ENCODE data around the gene ATXN1. TPM values are rescaled to one million over a fixed set of nuclear protein-coding genes. Genes with fewer than 3 reads are reported as not detected.

Gene ATXN1
- total RNA-seq, 2 experiments from 2014 or later = 34.1 to 36.7 TPM

GRCh38 chr6:16345449-16346330 is 415.6 kb downstream of the ATXN1 start:
- no peaks in the 10 kb centered on the region for H3K9me3 Mint-ChIP-seq
- intact Hi-C loops (cut with micrococcal nuclease) = no loop called here

GRCh38 chr6:16344756-16345155 is 416.5 kb downstream of the ATXN1 start:
- ChIA-PET POLR2A (no interaction called here), CTCF (interaction anchor here (1.4 kb wide), 1 partner anchor 13 kb away, joined by 4 read pairs; no protein-coding TSS in a partner anchor)
- Mint-ChIP-seq H3K4me1 (ENCODE audit: low read depth) (peaks cover 15% of the 10 kb centered on the region), H3K4me3 (no peak overlapping the region), H3K9me3 (no peaks in the 10 kb centered on the region), H3K27ac (no peak overlapping the region), H3K27me3 (no peaks in the 10 kb centered on the region), H3K36me3 (peaks cover 4% of the 10 kb centered on the region)
- no peak for DNase-seq
- intact Hi-C loops (cut with micrococcal nuclease) = no loop called here

More at GRCh38 chr6:16345449-16346330, 415.6 kb downstream of the ATXN1 start:
- no peak overlapping the region for H3K27ac Mint-ChIP-seq
- DNase-seq = no peak
- peaks cover 15% of the 10 kb centered on the region for H3K4me1 Mint-ChIP-seq (ENCODE audit: low read depth)
- H3K27me3 Mint-ChIP-seq = no peaks in the 10 kb centered on the region
- ChIA-PET CTCF (interaction anchor here (1.4 kb wide), 1 partner anchor 14 kb away, joined by 4 read pairs; no protein-coding TSS in a partner anchor), POLR2A (no interaction called here)
- H3K4me3 Mint-ChIP-seq = no peak overlapping the region
- peaks cover 4% of the 10 kb centered on the region for H3K36me3 Mint-ChIP-seq

GRCh38 chr6:16343593-16343992 is 417.7 kb downstream of the ATXN1 start:
- intact Hi-C loops (cut with micrococcal nuclease) = no loop called here
- CTCF ChIA-PET = interaction anchor here (1.1 kb wide), 1 partner anchor 12 kb away, joined by 5 read pairs; no protein-coding TSS in a partner anchor
- no peak overlapping the region for H3K27ac Mint-ChIP-seq
- peaks cover 15% of the 10 kb centered on the region for H3K4me1 Mint-ChIP-seq (ENCODE audit: low read depth)
- H3K9me3 Mint-ChIP-seq = no peaks in the 10 kb centered on the region
- H3K36me3 Mint-ChIP-seq = peaks cover 4% of the 10 kb centered on the region
- H3K4me3 Mint-ChIP-seq = no peak overlapping the region
- no peaks in the 10 kb centered on the region for H3K27me3 Mint-ChIP-seq
- POLR2A ChIA-PET = no interaction called here
- DNase-seq = no peak

GRCh38 chr6:16339265-16339587 is 422.0 kb downstream of the ATXN1 start:
- DNase-seq = no peak
- no peak overlapping the region for H3K27ac Mint-ChIP-seq
- H3K9me3 Mint-ChIP-seq = no peaks in the 10 kb centered on the region
- no peak overlapping the region for H3K4me3 Mint-ChIP-seq
- intact Hi-C loops (cut with micrococcal nuclease) = no loop called here
- peaks cover 4% of the 10 kb centered on the region for H3K36me3 Mint-ChIP-seq
- no peaks in the 10 kb centered on the region for H3K27me3 Mint-ChIP-seq
- ChIA-PET POLR2A (no interaction called here), CTCF (interaction anchor here (1.1 to 1.3 kb wide), 2 partner anchors 68 to 625 kb away, joined by 3 read pairs; no protein-coding TSS in a partner anchor)
- peaks cover 19% of the 10 kb centered on the region for H3K4me1 Mint-ChIP-seq (ENCODE audit: low read depth)

- no peak overlapping the region for H3K27ac Mint-ChIP-seq
- peaks cover 17% of the 10 kb centered on the region for H3K4me1 Mint-ChIP-seq (ENCODE audit: low read depth)
- no peak for DNase-seq
- H3K9me3 Mint-ChIP-seq = no peaks in the 10 kb centered on the region
- ChIA-PET POLR2A (no interaction called here), CTCF (interaction anchor here (1.1 to 1.3 kb wide), 2 partner anchors 69 to 626 kb away, joined by 3 read pairs; no protein-coding TSS in a partner anchor)
- H3K4me3 Mint-ChIP-seq = no peak overlapping the region
- H3K27me3 Mint-ChIP-seq = no peaks in the 10 kb centered on the region
- H3K36me3 Mint-ChIP-seq = peaks cover 4% of the 10 kb centered on the region
- intact Hi-C loops (cut with micrococcal nuclease) = no loop called here
These were observed 422.5 kb downstream of the ATXN1 start for GRCh38 chr6:16338577-16339264.

GRCh38 chr6:16337295-16337975 is 423.8 kb downstream of the ATXN1 start:
- CTCF ChIA-PET = interaction anchor here (1.2 kb wide), 1 partner anchor 72 kb away, joined by 5 read pairs; no protein-coding TSS in a partner anchor
- peaks cover 2% of the 10 kb centered on the region for H3K36me3 Mint-ChIP-seq
- no peak overlapping the region for H3K27ac Mint-ChIP-seq
- H3K9me3 Mint-ChIP-seq = no peaks in the 10 kb centered on the region
- peaks cover 15% of the 10 kb centered on the region for H3K4me1 Mint-ChIP-seq (ENCODE audit: low read depth)
- no peak overlapping the region for H3K4me3 Mint-ChIP-seq
- POLR2A ChIA-PET = no interaction called here
- DNase-seq = no peak
- H3K27me3 Mint-ChIP-seq = no peaks in the 10 kb centered on the region
- intact Hi-C loops (cut with micrococcal nuclease) = no loop called here

GRCh38 chr6:16336911-16337294 is 424.4 kb downstream of the ATXN1 start:
- Mint-ChIP-seq H3K36me3 (peaks cover 2% of the 10 kb centered on the region), H3K9me3 (no peaks in the 10 kb centered on the region), H3K4me1 (ENCODE audit: low read depth) (peaks cover 11% of the 10 kb centered on the region), H3K4me3 (no peak overlapping the region), H3K27me3 (no peaks in the 10 kb centered on the region), H3K27ac (no peak overlapping the region)
- CTCF ChIA-PET = interaction anchor here (1.2 kb wide), 1 partner anchor 73 kb away, joined by 5 read pairs; no protein-coding TSS in a partner anchor
- POLR2A ChIA-PET = no interaction called here
- intact Hi-C loops (cut with micrococcal nuclease) = no loop called here
- DNase-seq = no peak

GRCh38 chr6:16336056-16336818 is 425.0 kb downstream of the ATXN1 start:
- intact Hi-C loops (cut with micrococcal nuclease) = no loop called here
- POLR2A ChIA-PET = no interaction called here
- no peaks in the 10 kb centered on the region for H3K9me3 Mint-ChIP-seq
- CTCF ChIA-PET = interaction anchor here (1.0 to 5.2 kb wide), 3 partner anchors 20 to 178 kb away, joined by 3 to 55 read pairs (median 5); no protein-coding TSS in a partner anchor
- peaks cover 11% of the 10 kb centered on the region for H3K4me1 Mint-ChIP-seq (ENCODE audit: low read depth)
- H3K27me3 Mint-ChIP-seq = no peaks in the 10 kb centered on the region
- DNase-seq = no peak
- H3K4me3 Mint-ChIP-seq = no peak overlapping the region
- H3K36me3 Mint-ChIP-seq = peaks cover 2% of the 10 kb centered on the region
- no peak overlapping the region for H3K27ac Mint-ChIP-seq

GRCh38 chr6:16335176-16335575 is 426.1 kb downstream of the ATXN1 start:
- intact Hi-C loops (cut with micrococcal nuclease) = no loop called here
- Mint-ChIP-seq H3K9me3 (no peaks in the 10 kb centered on the region), H3K27me3 (no peaks in the 10 kb centered on the region), H3K4me3 (no peak overlapping the region), H3K4me1 (ENCODE audit: low read depth) (peaks cover 9% of the 10 kb centered on the region), H3K27ac (no peak overlapping the region), H3K36me3 (no peaks in the 10 kb centered on the region)
- ChIA-PET CTCF (interaction anchor here (1.0 to 5.2 kb wide), 4 partner anchors 19 to 429 kb away, joined by 3 to 55 read pairs (median 4); no protein-coding TSS in a partner anchor), POLR2A (no interaction called here)
- DNase-seq = peak; percentile 2

- intact Hi-C loops (cut with micrococcal nuclease) = loop anchor here (5.0 kb wide), 1 partner anchor 47 kb away; no protein-coding TSS in a partner anchor
- Mint-ChIP-seq H3K27me3 (no peaks in the 10 kb centered on the region), H3K36me3 (no peaks in the 10 kb centered on the region), H3K27ac (no peak overlapping the region), H3K4me3 (no peak overlapping the region), H3K4me1 (ENCODE audit: low read depth) (peaks cover 9% of the 10 kb centered on the region), H3K9me3 (no peaks in the 10 kb centered on the region)
- ChIA-PET CTCF (interaction anchor here (1.5 to 5.2 kb wide), 4 partner anchors 18 to 429 kb away, joined by 4 to 66 read pairs (median 30); no protein-coding TSS in a partner anchor), POLR2A (no interaction called here)
- peak; percentile 8 for DNase-seq
These were observed 426.6 kb downstream of the ATXN1 start for GRCh38 chr6:16334671-16335070.

- H3K27ac Mint-ChIP-seq = no peak overlapping the region
These were observed 427.7 kb downstream of the ATXN1 start for GRCh38 chr6:16333580-16333979.

More at GRCh38 chr6:16333580-16333979, 427.7 kb downstream of the ATXN1 start:
- CTCF ChIA-PET = interaction anchor here (0.9 to 5.2 kb wide), 12 partner anchors 11 to 631 kb away, joined by 3 to 66 read pairs (median 6); no protein-coding TSS in a partner anchor
- POLR2A ChIA-PET = no interaction called here
- DNase-seq = no peak
- intact Hi-C loops (cut with micrococcal nuclease) = loop anchor here (2.0 to 5.0 kb wide), 5 partner anchors 15 to 631 kb away; no protein-coding TSS in a partner anchor
- Mint-ChIP-seq H3K9me3 (no peaks in the 10 kb centered on the region), H3K4me3 (no peak overlapping the region), H3K4me1 (ENCODE audit: low read depth) (peaks cover 9% of the 10 kb centered on the region), H3K27me3 (no peaks in the 10 kb centered on the region), H3K36me3 (no peaks in the 10 kb centered on the region)
